AG04449 (cell line): ENCODE data around the gene HTR1D.
"Not testable (repeated sequence)": the region's sequence is repeated elsewhere in the genome, so short reads cannot be mapped to it uniquely, and the experiment has no call there.

ENCODE experiments used
- CTCF ChIA-PET: fragments of 350-600 bp; formaldehyde crosslinking; extraction: SDS; loops from one replicate; lab custom pipeline; 2021; ENCODE audit warnings: antibody characterized with exemption; lab: Yijun Ruan, JAX
- POLR2A ChIA-PET: fragments of 400-600, 350-600 bp; formaldehyde crosslinking; extraction: SDS; loops from one replicate; lab custom pipeline; 2020; ENCODE audit warnings: antibody characterized with exemption, inconsistent platforms; lab: Yijun Ruan, JAX
- DNase-seq: peaks from one replicate; pipeline ENCODE4 v3.0.0-alpha.2; 2010; ENCODE audit warnings: low read depth, low spot score
- H3K4me3 ChIP-seq: 2 replicates; pipeline ENCODE4 v1.5.1; 2011; ENCODE audit warnings: low read depth, mild to moderate bottlenecking, control low read depth, low read length
- TF ChIP-seq, protein P1 (sequence below): IDR thresholded peaks from one replicate; pipeline ENCODE4 v1.5.1; 2011; ENCODE audit warnings: mild to moderate bottlenecking, moderate library complexity, low read length, control low read depth, inconsistent platforms; ENCODE audit not compliant: insufficient read depth; ENCODE audit errors: missing control alignments

Gene HTR1D

DNA sequence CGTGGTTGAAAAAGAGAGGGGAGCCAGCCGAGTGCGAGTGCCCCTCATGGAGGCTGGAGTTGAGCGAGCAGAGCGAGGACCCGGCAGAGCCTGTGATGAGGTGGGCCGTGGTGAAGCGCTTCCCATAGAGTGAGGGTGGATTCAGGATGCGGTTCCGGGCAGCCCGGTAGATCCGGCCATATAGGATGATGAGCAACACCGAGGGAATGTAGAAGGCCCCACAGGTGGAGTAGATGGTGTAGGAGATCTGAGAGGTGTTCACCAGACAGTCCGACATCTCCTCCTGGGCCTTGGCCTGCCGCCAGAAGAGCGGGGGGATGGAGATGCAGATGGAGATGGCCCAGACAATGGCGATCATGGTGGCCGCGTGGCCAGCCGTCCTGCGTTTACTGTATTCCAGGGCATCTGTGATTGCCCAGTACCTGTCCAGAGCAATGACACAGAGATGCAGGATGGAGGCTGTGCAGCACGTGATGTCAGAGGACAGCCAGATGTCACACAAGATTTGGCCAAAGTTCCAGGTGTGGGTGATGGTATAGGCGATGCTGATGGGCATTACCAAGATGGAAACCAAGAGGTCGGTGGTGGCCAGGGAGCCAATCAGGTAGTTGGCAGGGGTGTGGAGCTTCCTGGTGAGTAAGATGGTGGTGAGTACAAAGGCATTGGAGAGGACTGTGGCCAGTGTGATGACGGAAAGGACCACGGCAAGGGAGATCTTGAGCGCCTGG lies 23.7 kb downstream of the HTR1D start:
- TF ChIP-seq, protein P1, sequence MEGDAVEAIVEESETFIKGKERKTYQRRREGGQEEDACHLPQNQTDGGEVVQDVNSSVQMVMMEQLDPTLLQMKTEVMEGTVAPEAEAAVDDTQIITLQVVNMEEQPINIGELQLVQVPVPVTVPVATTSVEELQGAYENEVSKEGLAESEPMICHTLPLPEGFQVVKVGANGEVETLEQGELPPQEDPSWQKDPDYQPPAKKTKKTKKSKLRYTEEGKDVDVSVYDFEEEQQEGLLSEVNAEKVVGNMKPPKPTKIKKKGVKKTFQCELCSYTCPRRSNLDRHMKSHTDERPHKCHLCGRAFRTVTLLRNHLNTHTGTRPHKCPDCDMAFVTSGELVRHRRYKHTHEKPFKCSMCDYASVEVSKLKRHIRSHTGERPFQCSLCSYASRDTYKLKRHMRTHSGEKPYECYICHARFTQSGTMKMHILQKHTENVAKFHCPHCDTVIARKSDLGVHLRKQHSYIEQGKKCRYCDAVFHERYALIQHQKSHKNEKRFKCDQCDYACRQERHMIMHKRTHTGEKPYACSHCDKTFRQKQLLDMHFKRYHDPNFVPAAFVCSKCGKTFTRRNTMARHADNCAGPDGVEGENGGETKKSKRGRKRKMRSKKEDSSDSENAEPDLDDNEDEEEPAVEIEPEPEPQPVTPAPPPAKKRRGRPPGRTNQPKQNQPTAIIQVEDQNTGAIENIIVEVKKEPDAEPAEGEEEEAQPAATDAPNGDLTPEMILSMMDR: no peak
- CTCF ChIA-PET: interaction anchor here (0.6 to 9.8 kb wide), 4 partner anchors 11 to 129 kb away, joined by 3 to 150 read pairs (median 6); no protein-coding TSS in a partner anchor
- POLR2A ChIA-PET: no interaction called here
- DNase-seq: no peak
- H3K4me3 ChIP-seq: no peak overlapping the region

DNA sequence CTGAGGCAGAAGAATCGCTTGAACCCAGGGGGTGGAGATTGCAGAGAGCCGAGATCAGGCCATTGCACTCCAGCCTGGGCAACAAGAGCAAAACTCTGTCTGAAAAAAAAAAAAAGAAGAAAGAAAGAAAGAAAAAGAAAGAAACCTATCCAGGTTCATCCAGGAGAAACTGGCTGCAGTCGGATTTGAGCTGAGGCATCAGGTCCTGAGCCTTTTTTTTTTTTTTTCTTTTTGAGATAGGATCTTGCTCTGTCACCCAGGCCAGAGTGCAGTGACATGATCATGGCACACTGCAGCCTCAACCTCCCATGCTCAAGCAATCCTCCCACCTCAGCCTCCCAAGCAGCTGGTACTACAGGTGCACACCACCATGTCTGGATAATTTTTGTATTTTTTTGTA lies 26.1 kb downstream of the HTR1D start:
- POLR2A ChIA-PET: no interaction called here
- no peak for DNase-seq
- TF ChIP-seq, protein P1: no peak
- no peak overlapping the region for H3K4me3 ChIP-seq
- CTCF ChIA-PET: interaction anchor here (0.7 to 9.8 kb wide), 3 partner anchors 9 to 216 kb away, joined by 3 to 150 read pairs (median 3); no protein-coding TSS in a partner anchor

- H3K4me3 ChIP-seq, POLR2A ChIA-PET: not testable (repeated sequence)
- peak; percentile 95 for DNase-seq
- CTCF ChIA-PET: interaction anchor here (1.1 to 10.0 kb wide), 3 partner anchors 10 to 91 kb away, joined by 3 to 579 read pairs (median 4); no protein-coding TSS in a partner anchor
Observed at GRCh38 chr1:23188936-23189452, 28.3 kb downstream of the HTR1D start.

GRCh38 chr1:23188434-23188884 lies 28.8 kb downstream of the HTR1D start:
- no peak overlapping the region for H3K4me3 ChIP-seq
- DNase-seq: no peak
- CTCF ChIA-PET: interaction anchor here (1.2 to 10.0 kb wide), 5 partner anchors 10 to 211 kb away, joined by 5 to 579 read pairs (median 9); partner anchors contain the start of gene LUZP1
- POLR2A ChIA-PET: no interaction called here
- TF ChIP-seq, protein P1: no peak

DNA sequence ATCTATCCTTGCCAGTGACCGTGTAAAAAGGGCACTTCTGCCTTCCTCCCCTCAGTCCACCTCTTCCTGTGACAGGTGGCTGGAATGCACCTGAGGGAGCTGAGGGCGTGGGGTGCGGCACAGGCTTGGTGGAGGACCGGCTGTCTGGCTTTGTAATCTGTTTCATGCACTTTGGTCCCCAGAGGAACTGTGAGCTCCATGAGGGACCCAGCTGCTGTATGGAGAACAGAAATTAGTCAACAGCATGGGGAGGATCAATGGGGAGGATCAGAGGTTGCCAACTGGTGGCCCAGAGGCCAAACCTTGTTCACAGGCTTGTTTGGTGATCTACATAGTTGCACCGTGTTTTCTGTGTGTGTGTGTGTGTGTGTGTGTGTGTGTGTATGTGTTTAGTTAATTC lies 29.7 kb downstream of the HTR1D start:
- POLR2A ChIA-PET: interaction anchor here (0.6 kb wide), 1 partner anchor 207 kb away, joined by 3 read pairs; no protein-coding TSS in a partner anchor
- TF ChIP-seq, protein P1: no peak
- DNase-seq: no peak
- CTCF ChIA-PET: interaction anchor here (1.0 to 10.0 kb wide), 7 partner anchors 9 to 352 kb away, joined by 3 to 579 read pairs (median 9); partner anchors contain the start of gene LUZP1
- H3K4me3 ChIP-seq: no peak overlapping the region

DNA sequence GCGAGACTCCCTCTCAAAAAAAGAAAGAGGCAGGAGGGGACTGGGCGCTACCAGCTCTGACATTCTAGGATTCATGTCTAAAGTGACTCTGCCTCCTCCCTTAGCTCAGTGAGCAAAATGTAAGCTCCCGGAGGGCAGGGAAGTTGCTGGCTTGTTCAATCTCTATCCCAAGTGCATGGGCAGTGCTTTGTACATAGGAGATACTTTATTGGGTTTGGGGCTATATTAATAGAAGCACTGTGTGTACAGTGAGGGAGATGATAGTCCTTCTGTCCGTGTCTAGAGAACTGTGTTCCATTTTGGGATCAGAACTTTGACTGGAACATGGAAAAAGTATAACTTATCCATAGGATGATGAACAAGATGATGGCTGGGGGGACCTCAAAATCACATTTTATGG lies 31.9 kb downstream of the HTR1D start:
- no peak for DNase-seq
- ChIA-PET CTCF (interaction anchor here (1.0 to 10.0 kb wide), 39 partner anchors 10 to 354 kb away, joined by 3 to 579 read pairs (median 9); partner anchors contain the start of genes LACTBL1 and LUZP1), POLR2A (no interaction called here)
- TF ChIP-seq, protein P1: no peak
- H3K4me3 ChIP-seq: no peak overlapping the region
